Neural cell (in vitro differentiated cells): Measurements from ENCODE around the gene CRY2. TPM values are rescaled to one million over a fixed set of nuclear protein-coding genes. Genes with fewer than 3 reads are reported as not detected.

ENCODE experiments used
- H2AFZ ChIP-seq: fragments of 200-600, 300-800 bp; sonication (generic), shearing (Covaris generic); 2 replicates; pipeline ENCODE4 v1.6.0; 2014; ENCODE audit warnings: low read depth, mild to moderate bottlenecking, antibody characterized with exemption, low read length, moderate library complexity
- H3F3A ChIP-seq: fragments of 200-600 bp; shearing (Covaris generic); 2 replicates; pipeline ENCODE4 v1.6.1; 2016; ENCODE audit warnings: mild to moderate bottlenecking, moderate library complexity, mixed read lengths, antibody characterized with exemption, low read length; ENCODE audit not compliant: insufficient read depth, poor library complexity, severe bottlenecking
- H3K27ac ChIP-seq: fragments of 200-600, 300-800 bp; sonication (generic), shearing (Covaris generic); 2 replicates; pipeline ENCODE4 v1.5.1; 2014; ENCODE audit warnings: mild to moderate bottlenecking, low read length, moderate library complexity
- H3K27me3 ChIP-seq: fragments of 300-800, 200-600 bp; sonication (generic), shearing (Covaris generic); 2 replicates; pipeline ENCODE4 v1.6.0; 2014; ENCODE audit warnings: mild to moderate bottlenecking, low read depth, low read length, moderate library complexity; ENCODE audit not compliant: insufficient read depth
- H3K36me3 ChIP-seq: fragments of 300-800, 200-600 bp; sonication (generic), shearing (Covaris generic); 2 replicates; pipeline ENCODE4 v1.5.1; 2014; ENCODE audit warnings: mild to moderate bottlenecking, antibody characterized with exemption, low read length, moderate library complexity; ENCODE audit not compliant: insufficient read depth
- H3K4me2 ChIP-seq: fragments of 300-800, 200-600 bp; sonication (generic), shearing (Covaris generic); 2 replicates; pipeline ENCODE4 v1.6.0; 2014; ENCODE audit warnings: mild to moderate bottlenecking, low read length
- H3K4me3 ChIP-seq: fragments of 300-800, 200-600 bp; sonication (generic), shearing (Covaris generic); 2 replicates; pipeline ENCODE4 v1.5.1; 2014; ENCODE audit warnings: mild to moderate bottlenecking, low read length, moderate library complexity
- H3K79me2 ChIP-seq: fragments of 200-600 bp; shearing (Covaris generic); replicated peaks from 2 replicates; pipeline ENCODE4 v1.6.0; 2014; ENCODE audit warnings: mild to moderate bottlenecking, low read length, moderate library complexity; ENCODE audit not compliant: insufficient read depth
- H3K9ac ChIP-seq: fragments of 300-800, 200-600 bp; sonication (generic), shearing (Covaris generic); 2 replicates; pipeline ENCODE4 v1.6.1; 2016; ENCODE audit warnings: mild to moderate bottlenecking, low read length, mixed read lengths
- H3K9me2 ChIP-seq: fragments of 200-600 bp; shearing (Covaris generic); 2 replicates; pipeline ENCODE4 v1.6.1; 2016; ENCODE audit warnings: mild to moderate bottlenecking, low read length, mixed read lengths; ENCODE audit not compliant: insufficient read depth
- H3K9me3 ChIP-seq: fragments of 200-600, 300-800 bp; sonication (generic), shearing (Covaris generic); 2 replicates; pipeline ENCODE4 v1.6.1; 2016; ENCODE audit warnings: mild to moderate bottlenecking, mixed run types, low read length, moderate library complexity, mixed read lengths
- H4K20me1 ChIP-seq: fragments of 200-600 bp; shearing (Covaris generic); 2 replicates; pipeline ENCODE4 v1.6.1; 2016; ENCODE audit warnings: mild to moderate bottlenecking, mixed run types; ENCODE audit not compliant: insufficient read depth
- EP300 ChIP-seq: fragments of 450-650 bp; conservative IDR thresholded peaks from 2 replicates; pipeline ENCODE4 v1.6.1; 2014; ENCODE audit warnings: antibody characterized with exemption, mild to moderate bottlenecking, moderate library complexity; ENCODE audit not compliant: poor library complexity, severe bottlenecking
- EZH2 ChIP-seq: fragments of 200-600, 300-800 bp; shearing (Covaris generic), sonication (generic); IDR thresholded peaks from 2 replicates; pipeline ENCODE4 v1.6.1; 2014; ENCODE audit warnings: antibody characterized with exemption, low read length, borderline replicate concordance, mild to moderate bottlenecking; ENCODE audit not compliant: insufficient read depth, poor library complexity, severe bottlenecking
- MXI1 ChIP-seq: fragments of 450-650 bp; conservative IDR thresholded peaks from 2 replicates; pipeline ENCODE4 v1.6.1; 2014; ENCODE audit warnings: antibody characterized with exemption, mild to moderate bottlenecking; ENCODE audit not compliant: poor library complexity, severe bottlenecking
- POLR2AphosphoS5 ChIP-seq: IDR thresholded peaks from 2 replicates; pipeline ENCODE4 v1.6.1; 2012
- RAD21 ChIP-seq: fragments of 450-650 bp; conservative IDR thresholded peaks from 2 replicates; pipeline ENCODE4 v1.6.1; 2014; ENCODE audit warnings: antibody characterized with exemption, mild to moderate bottlenecking, moderate library complexity
- SMC3 ChIP-seq: fragments of 450-650 bp; conservative IDR thresholded peaks from 2 replicates; pipeline ENCODE4 v1.6.1; 2014; ENCODE audit warnings: antibody characterized with exemption, mild to moderate bottlenecking, moderate library complexity; ENCODE audit not compliant: poor library complexity
- TAF1 ChIP-seq: IDR thresholded peaks from 2 replicates; pipeline ENCODE4 v1.6.1; 2012; ENCODE audit warnings: low read depth
- polyA plus RNA-seq: library from polyadenylated mRNA; depleted of rRNA; stranded (reverse); fragments of >200 nt; gene quantifications from 2 replicates; pipeline ENCODE4 v1.2.3, GENCODE V29; 2014
- TF ChIP-seq, protein P1 (sequence below): IDR thresholded peaks from 2 replicates; pipeline ENCODE4 v1.6.1; 2012; ENCODE audit warnings: borderline replicate concordance

Gene CRY2
- polyA plus RNA-seq, 1 donor from 2014 or later, result 27.8 TPM

DNA sequence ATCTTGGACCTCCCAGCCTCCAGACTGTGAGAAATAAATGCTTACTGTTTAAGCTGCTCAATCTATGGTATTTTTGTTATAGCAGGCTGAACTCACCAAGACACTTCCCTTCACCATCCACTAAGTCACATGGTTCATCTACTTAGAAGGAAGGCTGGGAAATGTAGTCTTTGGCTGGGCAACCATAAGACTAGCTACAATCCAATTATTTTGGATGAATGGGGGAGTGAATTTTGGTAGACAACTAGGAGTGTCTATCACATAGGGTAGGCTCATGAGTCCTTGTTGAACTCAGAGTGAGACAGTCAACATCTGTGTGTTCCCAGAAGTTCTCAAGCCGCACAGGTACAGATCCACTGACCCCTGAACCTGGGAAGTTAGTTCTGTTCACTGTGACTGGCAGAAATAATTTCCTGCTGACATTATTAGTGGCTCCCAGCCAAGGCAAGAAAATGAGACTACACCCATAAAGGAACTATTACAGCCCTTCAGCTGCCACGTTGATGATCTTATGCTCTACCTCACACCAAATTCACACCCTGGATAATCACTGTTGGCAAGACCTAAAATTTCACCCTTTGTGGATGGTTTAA is 45.5 kb upstream of the CRY2 start:
- TF ChIP-seq TAF1, result no peak
- TF ChIP-seq RAD21, result no peak
- no peak for TF ChIP-seq SMC3
- TF ChIP-seq EP300, result no peak
- TF ChIP-seq POLR2AphosphoS5, result no peak
- TF ChIP-seq, protein P1, sequence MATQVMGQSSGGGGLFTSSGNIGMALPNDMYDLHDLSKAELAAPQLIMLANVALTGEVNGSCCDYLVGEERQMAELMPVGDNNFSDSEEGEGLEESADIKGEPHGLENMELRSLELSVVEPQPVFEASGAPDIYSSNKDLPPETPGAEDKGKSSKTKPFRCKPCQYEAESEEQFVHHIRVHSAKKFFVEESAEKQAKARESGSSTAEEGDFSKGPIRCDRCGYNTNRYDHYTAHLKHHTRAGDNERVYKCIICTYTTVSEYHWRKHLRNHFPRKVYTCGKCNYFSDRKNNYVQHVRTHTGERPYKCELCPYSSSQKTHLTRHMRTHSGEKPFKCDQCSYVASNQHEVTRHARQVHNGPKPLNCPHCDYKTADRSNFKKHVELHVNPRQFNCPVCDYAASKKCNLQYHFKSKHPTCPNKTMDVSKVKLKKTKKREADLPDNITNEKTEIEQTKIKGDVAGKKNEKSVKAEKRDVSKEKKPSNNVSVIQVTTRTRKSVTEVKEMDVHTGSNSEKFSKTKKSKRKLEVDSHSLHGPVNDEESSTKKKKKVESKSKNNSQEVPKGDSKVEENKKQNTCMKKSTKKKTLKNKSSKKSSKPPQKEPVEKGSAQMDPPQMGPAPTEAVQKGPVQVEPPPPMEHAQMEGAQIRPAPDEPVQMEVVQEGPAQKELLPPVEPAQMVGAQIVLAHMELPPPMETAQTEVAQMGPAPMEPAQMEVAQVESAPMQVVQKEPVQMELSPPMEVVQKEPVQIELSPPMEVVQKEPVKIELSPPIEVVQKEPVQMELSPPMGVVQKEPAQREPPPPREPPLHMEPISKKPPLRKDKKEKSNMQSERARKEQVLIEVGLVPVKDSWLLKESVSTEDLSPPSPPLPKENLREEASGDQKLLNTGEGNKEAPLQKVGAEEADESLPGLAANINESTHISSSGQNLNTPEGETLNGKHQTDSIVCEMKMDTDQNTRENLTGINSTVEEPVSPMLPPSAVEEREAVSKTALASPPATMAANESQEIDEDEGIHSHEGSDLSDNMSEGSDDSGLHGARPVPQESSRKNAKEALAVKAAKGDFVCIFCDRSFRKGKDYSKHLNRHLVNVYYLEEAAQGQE, result no peak
- no peak for TF ChIP-seq EZH2
- TF ChIP-seq MXI1, result no peak
- no peak overlapping the region for H3K9ac ChIP-seq
- peaks cover 24% of the 10 kb centered on the region for H3K27me3 ChIP-seq
- no peaks in the 10 kb centered on the region for H3K9me2 ChIP-seq
- H2AFZ ChIP-seq, result no peak overlapping the region
- no peaks in the 10 kb centered on the region for H4K20me1 ChIP-seq
- H3K79me2 ChIP-seq, result peaks cover 14% of the 10 kb centered on the region
- H3K27ac ChIP-seq, result no peak overlapping the region
- no peak overlapping the region for H3K4me2 ChIP-seq
- no peaks in the 10 kb centered on the region for H3F3A ChIP-seq
- no peaks in the 10 kb centered on the region for H3K9me3 ChIP-seq
- no peak overlapping the region for H3K4me3 ChIP-seq
- no peaks in the 10 kb centered on the region for H3K36me3 ChIP-seq

DNA sequence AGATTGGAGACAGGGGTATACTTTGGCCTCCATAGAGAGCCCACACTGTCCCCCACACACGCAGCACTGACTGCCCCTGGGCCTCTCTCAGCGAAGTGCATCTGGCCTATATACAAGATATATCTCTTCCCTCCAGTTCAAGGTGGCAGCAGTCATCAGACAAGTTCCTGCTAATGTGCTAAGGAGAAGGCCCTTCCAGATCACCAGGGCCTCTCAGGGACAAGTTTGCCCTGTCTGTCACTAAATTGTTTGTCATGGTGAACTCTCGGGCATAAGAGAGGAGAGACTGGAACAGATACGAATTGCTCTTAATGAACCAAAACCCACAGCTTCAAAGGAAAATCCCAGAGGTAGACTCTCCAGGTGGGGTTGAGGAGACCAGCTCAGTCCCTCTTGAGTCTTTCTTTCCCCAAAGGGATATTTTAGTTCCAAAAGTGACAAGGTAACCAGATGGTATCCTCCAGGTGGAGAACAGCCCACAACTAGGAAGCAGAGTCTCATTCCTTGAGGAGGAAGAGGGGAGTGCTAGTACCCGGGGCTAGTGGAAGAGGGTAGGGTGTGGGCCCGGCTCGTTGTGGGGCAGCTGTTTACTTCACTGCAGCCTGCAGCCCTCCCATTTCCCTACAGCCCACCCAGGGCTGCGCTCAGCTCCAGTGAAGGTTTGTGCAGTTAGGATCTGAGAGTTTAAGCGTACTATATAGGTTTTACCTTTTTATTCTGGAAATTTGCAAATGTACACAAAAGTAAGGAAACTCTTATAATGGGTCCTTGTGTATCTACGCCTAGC is 44.6 kb upstream of the CRY2 start:
- Histone ChIP-seq H3F3A (no peaks in the 10 kb centered on the region), H3K9me3 (no peaks in the 10 kb centered on the region), H2AFZ (no peak overlapping the region), H3K9ac (no peak overlapping the region), H3K4me3 (no peak overlapping the region), H3K36me3 (no peaks in the 10 kb centered on the region), H4K20me1 (no peaks in the 10 kb centered on the region), H3K9me2 (no peaks in the 10 kb centered on the region), H3K27ac (no peak overlapping the region), H3K27me3 (peaks cover 24% of the 10 kb centered on the region), H3K4me2 (no peak overlapping the region), H3K79me2 (peaks cover 14% of the 10 kb centered on the region)
- no peak for TF ChIP-seq RAD21
- no peak for TF ChIP-seq POLR2AphosphoS5
- no peak for TF ChIP-seq TAF1
